Skin of body (tissue), 2 donors: ENCODE results near the gene SNX33. TPM values are rescaled to one million over a fixed set of nuclear protein-coding genes. Genes with fewer than 3 reads are reported as not detected.
"Not testable (repeated sequence)": the region's sequence is repeated elsewhere in the genome, so short reads cannot be mapped to it uniquely, and the experiment has no call there.

ENCODE experiments used
- DNase-seq: peaks from one replicate; lab custom pipeline; 2025; lab: John Stamatoyannopoulos, UW
- total RNA-seq: library from RNA; depleted of rRNA; stranded (reverse); fragments of >200 nt; gene quantifications from one replicate; pipeline ENCODE4 v1.2.3, GENCODE V29; 2014

SNX33 gene
- total RNA-seq, 1 donor from 2014 or later: 13.2 TPM

- DNase-seq: peak; percentile 28
Measured at GRCh38 chr15:75683646-75684312, 36.1 kb downstream of the SNX33 start.

- no peak for DNase-seq
Measured at GRCh38 chr15:75684648-75685047, 36.9 kb downstream of the SNX33 start.

GRCh38 chr15:75685195-75685594 lies 37.5 kb downstream of the SNX33 start:
- no peak for DNase-seq

- DNase-seq: not testable (repeated sequence)
Measured at GRCh38 chr15:75686212-75686642, 38.5 kb downstream of the SNX33 start.

- no peak for DNase-seq
Measured at GRCh38 chr15:75687486-75688277, 40.0 kb downstream of the SNX33 start.

- no peak for DNase-seq
Measured at GRCh38 chr15:75688278-75688557, 40.5 kb downstream of the SNX33 start.

GRCh38 chr15:75688831-75689230 lies 41.1 kb downstream of the SNX33 start:
- no peak for DNase-seq

- DNase-seq: not testable (repeated sequence)
Measured at GRCh38 chr15:75689429-75689828, 41.7 kb downstream of the SNX33 start.

GRCh38 chr15:75692311-75692710 lies 44.6 kb downstream of the SNX33 start:
- DNase-seq: not testable (repeated sequence)

- DNase-seq: not testable (repeated sequence)
Measured at GRCh38 chr15:75693028-75693427, 45.3 kb downstream of the SNX33 start.

- DNase-seq: peak; percentile 68
Measured at GRCh38 chr15:75693501-75694240, 46.0 kb downstream of the SNX33 start.

- peak; percentile 51 for DNase-seq
Measured at GRCh38 chr15:75694241-75695182, 46.8 kb downstream of the SNX33 start.

GRCh38 chr15:75695220-75695619 lies 47.5 kb downstream of the SNX33 start:
- DNase-seq: peak; percentile 37

- no peak for DNase-seq
Measured at GRCh38 chr15:75695634-75696310, 48.1 kb downstream of the SNX33 start.

- DNase-seq: peak; percentile 19
Measured at GRCh38 chr15:75696311-75696720, 48.6 kb downstream of the SNX33 start.

GRCh38 chr15:75696854-75697259 lies 49.1 kb downstream of the SNX33 start:
- no peak for DNase-seq

GRCh38 chr15:75697523-75697922 lies 49.8 kb downstream of the SNX33 start:
- no peak for DNase-seq

GRCh38 chr15:75697974-75698747 lies 50.4 kb downstream of the SNX33 start:
- not testable (repeated sequence) for DNase-seq

GRCh38 chr15:75699517-75699916 lies 51.8 kb downstream of the SNX33 start:
- peak; percentile 18 for DNase-seq
